K562 (cell line): ENCODE measurements around the gene STAT4. TPM values are rescaled to one million over a fixed set of nuclear protein-coding genes. Genes with fewer than 3 reads are reported as not detected.

Experiments used
- BCL6 ChIP-seq: fragments of 250-450 bp; sonication (Bioruptor Pico); IDR thresholded peaks from 2 replicates; pipeline ENCODE4 v1.4.0; 2020
- CBFA2T2 ChIP-seq: fragments of 450-650 bp; conservative IDR thresholded peaks from 2 replicates; pipeline ENCODE4 v1.6.1; 2017; ENCODE audit warnings: mild to moderate bottlenecking
- CBFA2T3 ChIP-seq: fragments of 450-650 bp; IDR thresholded peaks from 2 replicates; pipeline ENCODE4 v1.6.1; 2017
- CBFB ChIP-seq: sonication (generic); formaldehyde crosslinking; IDR thresholded peaks from 2 replicates; pipeline ENCODE4 v1.4.0; 2020; ENCODE audit warnings: mild to moderate bottlenecking, missing genetic modification reagents
- CBX3 ChIP-seq, 2 experiments: IDR thresholded peaks; 1 replicate in 1 of 2; 2 replicates in 1 of 2; pipeline ENCODE4 v1.6.1; 2012; ENCODE audit warnings: inconsistent platforms in 2 of 2, low read length in 2 of 2, borderline replicate concordance in 1 of 2, control low read depth in 1 of 2
- ESRRB ChIP-seq: fragments of 250-450 bp; sonication (Bioruptor Pico); IDR thresholded peaks from 2 replicates; pipeline ENCODE4 v1.5.0; 2020; ENCODE audit warnings: mild to moderate bottlenecking, moderate library complexity, borderline replicate concordance
- ETV6 ChIP-seq, 3 experiments: fragments of 150-350 bp in 1 of 3; sonication (generic) in 1 of 3; formaldehyde crosslinking in 1 of 3; IDR thresholded peaks; 2 replicates each; pipeline versions ENCODE4 v1.6.1 to v1.8.0; 2014 to 2022; ENCODE audit warnings: borderline replicate concordance in 2 of 3, low read depth in 2 of 3, antibody characterized with exemption in 1 of 3, low read length in 1 of 3, mild to moderate bottlenecking in 1 of 3, missing genetic modification reagents in 1 of 3
- HBP1 ChIP-seq: fragments of 450-650 bp; formaldehyde crosslinking; IDR thresholded peaks from 2 replicates; pipeline ENCODE4 v1.4.0; 2022; ENCODE audit warnings: missing genetic modification characterization
- HIVEP1 ChIP-seq: fragments of 250-450 bp; sonication (Bioruptor Pico); IDR thresholded peaks from 2 replicates; pipeline ENCODE4 v1.4.0; 2020; ENCODE audit warnings: mild to moderate bottlenecking
- ILK ChIP-seq: fragments of 450-650 bp; IDR thresholded peaks from 2 replicates; pipeline ENCODE4 v1.6.1; 2016; ENCODE audit warnings: missing genetic modification characterization, low read depth, mild to moderate bottlenecking, missing compliant biosample characterization, moderate library complexity, borderline replicate concordance
- MCM2 ChIP-seq: fragments of 450-650 bp; IDR thresholded peaks from 2 replicates; pipeline ENCODE4 v1.6.1; 2017; ENCODE audit warnings: low read depth, mild to moderate bottlenecking
- MTA1 ChIP-seq: fragments of 450-650 bp; IDR thresholded peaks from 2 replicates; pipeline ENCODE4 v1.6.1; 2017; ENCODE audit warnings: borderline replicate concordance
- MTA2 ChIP-seq: fragments of 450-650 bp; IDR thresholded peaks from 2 replicates; pipeline ENCODE4 v1.6.1; 2016; ENCODE audit warnings: low read depth
- NELFE ChIP-seq: IDR thresholded peaks from 2 replicates; pipeline ENCODE4 v1.6.1; 2011; ENCODE audit warnings: mild to moderate bottlenecking; ENCODE audit not compliant: insufficient read depth, insufficient read length
- POLR2A ChIP-seq: fragments of 450-650 bp; conservative IDR thresholded peaks from 2 replicates; pipeline ENCODE4 v1.6.1; 2016
- SAP30 ChIP-seq: fragments of 200-600 bp; sonication (generic); IDR thresholded peaks from 2 replicates; pipeline ENCODE4 v1.6.1; 2012; ENCODE audit warnings: borderline replicate concordance, low read depth, mild to moderate bottlenecking, moderate library complexity, low read length, control low read depth, inconsistent platforms; ENCODE audit not compliant: insufficient read depth, poor library complexity, severe bottlenecking
- SMAD2 ChIP-seq: fragments of 150-350 bp; IDR thresholded peaks from 2 replicates; pipeline ENCODE4 v1.6.1; 2014; ENCODE audit warnings: low read depth, mild to moderate bottlenecking, low read length
- TCF3 ChIP-seq: sonication (generic); formaldehyde crosslinking; IDR thresholded peaks from 2 replicates; pipeline ENCODE4 v1.4.0; 2020; ENCODE audit warnings: mild to moderate bottlenecking, missing genetic modification reagents
- TCF7L2 ChIP-seq: fragments of 150-350 bp; IDR thresholded peaks from 2 replicates; pipeline ENCODE4 v1.6.1; 2016; ENCODE audit warnings: low read depth, mild to moderate bottlenecking, low read length, moderate library complexity
- TSC22D4 ChIP-seq: fragments of 450-650 bp; IDR thresholded peaks from 2 replicates; pipeline ENCODE4 v1.6.1; 2016; ENCODE audit warnings: missing genetic modification characterization, missing biosample characterization, control low read depth
- ZC3H4 ChIP-seq: sonication (generic); formaldehyde crosslinking; IDR thresholded peaks from 2 replicates; pipeline ENCODE4 v1.9.0; 2021; ENCODE audit warnings: missing genetic modification reagents, borderline replicate concordance
- ZNF134 ChIP-seq: fragments of 250-450 bp; sonication (Bioruptor Pico); conservative IDR thresholded peaks from 2 replicates; pipeline ENCODE4 v1.4.0; 2020
- ZNF146 ChIP-seq: IDR thresholded peaks from one replicate; pipeline ENCODE4 v1.6.1; 2018; ENCODE audit warnings: missing compliant biosample characterization; ENCODE audit not compliant: unreplicated experiment
- ZNF263 ChIP-seq: sonication (generic); formaldehyde crosslinking; IDR thresholded peaks from 2 replicates; pipeline ENCODE4 v1.8.0; 2022; ENCODE audit warnings: mild to moderate bottlenecking, missing genetic modification reagents, borderline replicate concordance
- ZNF354B ChIP-seq: fragments of 250-450 bp; sonication (Bioruptor Pico); IDR thresholded peaks from 2 replicates; pipeline ENCODE4 v1.4.0; 2020
- ZNF444 ChIP-seq: fragments of 250-450 bp; sonication (Bioruptor Pico); IDR thresholded peaks from 2 replicates; pipeline ENCODE4 v1.4.0; 2020; ENCODE audit warnings: mild to moderate bottlenecking, moderate library complexity
- ZNF639 ChIP-seq, 2 experiments: fragments of 200-800 bp in 1 of 2; sonication (Bioruptor generic) in 1 of 2; sonication (generic) in 1 of 2; formaldehyde crosslinking in 1 of 2; IDR thresholded peaks in 1 of 2; conservative IDR thresholded peaks in 1 of 2; 2 replicates each; pipeline versions ENCODE4 v1.5.0 to v1.6.1; 2016 to 2020; ENCODE audit warnings: missing compliant biosample characterization in 1 of 2, missing genetic modification characterization in 1 of 2, missing genetic modification reagents in 1 of 2
- polyA plus RNA-seq, 8 experiments: library from polyadenylated mRNA; depleted of rRNA in 4 of 8; stranded (reverse) in 5 of 8; unstranded in 3 of 8; fragments of >200 nt; fragmentation: Nextera tagmentation in 2 of 8; fragmentation: Illumina TruSeq in 1 of 8; extraction: Ambion mirVana in 2 of 8; extraction: Trizol in 1 of 8; gene quantifications; 2 replicates each; pipeline versions ENCODE4 v1.2.1 to v1.2.3, GENCODE V29; 2011 to 2014; ENCODE audit warnings: inconsistent platforms in 1 of 8, missing spikeins in 1 of 8
- total RNA-seq, 7 experiments: library from RNA; depleted of rRNA in 6 of 7; stranded (reverse); fragments of >200 nt in 6 of 7; fragmentation: Illumina TruSeq in 2 of 7; extraction: Trizol in 2 of 7; gene quantifications; 2 replicates each; pipeline versions ENCODE4 v1.2.1 to v1.2.3, GENCODE V29; 2011 to 2021; ENCODE audit warnings: low replicate concordance in 1 of 7

STAT4 gene
- total and polyA plus RNA-seq, 9 of the 15 experiments (the other 6 are each of a cell fraction or from before 2014, with no cell fraction given): 0.01 to 0.06 (median 0.03) TPM; not detected in 6

GRCh38 chr2:191020221-191020741 is 130.5 kb downstream of the STAT4 start (continued):
- TF ChIP-seq HBP1 (CRISPR knock-in tag) (no peak), ZNF146 (CRISPR knock-in tag) (no peak), SAP30 (peak; percentile 94), CBFA2T3 (peak; percentile 64), MCM2 (no peak), TCF7L2 (no peak), BCL6 (CRISPR knock-in tag) (no peak), POLR2A (peak; percentile 92), ESRRB (no peak), ZNF354B (CRISPR knock-in tag) (no peak), ZNF444 (no peak), NELFE (no peak), TSC22D4 (tag) (no peak), SMAD2 (no peak), ZNF263 (CRISPR knock-in tag) (no peak), TCF3 (CRISPR knock-in tag) (peak; percentile 45), ZC3H4 (CRISPR knock-in tag) (no peak), ZNF639 (CRISPR knock-in tag; conservative IDR thresholded peaks at IDR 0.05 in 1 of 2, IDR thresholded peaks at IDR 0.05 in 1 of 2) (0 out of 4 replicates have a peak, but pooled peaks of 1 of the 2 experiments have one; percentile 50), CBFB (CRISPR knock-in tag) (no peak), HIVEP1 (CRISPR knock-in tag) (no peak), ZNF134 (CRISPR knock-in tag) (no peak), MTA2 (no peak), MTA1 (no peak), CBFA2T2 (peak; percentile 50), CBX3 (IDR thresholded peaks at IDR 0.05; ENCODE audit: borderline replicate concordance in 1 of 2, low read length in 2 of 2) (peak in 1 of 2 experiments; percentile 86; a peak in 1 of 3 replicates), ETV6 (IDR thresholded peaks at IDR 0.05; ENCODE audit: borderline replicate concordance in 1 of 2, low read depth in 2 of 2, low read length in 1 of 2) (peak in 1 of 2 experiments; percentile 71; a peak in 1 of 4 replicates), ETV6 (CRISPR knock-in tag; IDR thresholded peaks at IDR 0.05; ENCODE audit: borderline replicate concordance) (no peak), ILK (tag) (no peak)
